ENCODE measurements around the gene PRODH2. TPM values are rescaled to one million over a fixed set of nuclear protein-coding genes. Genes with fewer than 3 reads are reported as not detected.
"Not testable (repeated sequence)": the region's sequence is repeated elsewhere in the genome, so short reads cannot be mapped to it uniquely, and the experiment has no call there.

The PRODH2 gene
- total RNA-seq, 1 donor from 2014 or later = not detected

GRCh38 chr19:35843676-35844481 is 31.2 kb upstream of the PRODH2 start:
- DNase-seq (ENCODE audit: low read depth in 2 of 2) = no peak

GRCh38 chr19:35842666-35843272 is 30.1 kb upstream of the PRODH2 start:
- no peak for DNase-seq (ENCODE audit: low read depth in 2 of 2)

GRCh38 chr19:35841961-35842595 is 29.4 kb upstream of the PRODH2 start:
- no peak for DNase-seq (ENCODE audit: low read depth in 2 of 2)

GRCh38 chr19:35836096-35836495 is 23.5 kb upstream of the PRODH2 start:
- DNase-seq (ENCODE audit: low read depth in 2 of 2) = not testable (repeated sequence)

- DNase-seq (ENCODE audit: low read depth in 2 of 2) = no peak
These were observed 21.3 kb upstream of the PRODH2 start for GRCh38 chr19:35833972-35834371.

GRCh38 chr19:35832054-35832453 is 19.4 kb upstream of the PRODH2 start:
- no peak for DNase-seq (ENCODE audit: low read depth in 2 of 2)

- DNase-seq (ENCODE audit: low read depth in 2 of 2) = no peak
These were observed 18.3 kb upstream of the PRODH2 start for GRCh38 chr19:35830986-35831385.

GRCh38 chr19:35828692-35829301 is 16.2 kb upstream of the PRODH2 start:
- peak; percentile 47 to 66 for DNase-seq (ENCODE audit: low read depth in 2 of 2)

- DNase-seq (ENCODE audit: low read depth in 2 of 2) = no peak
These were observed 11.5 kb upstream of the PRODH2 start for GRCh38 chr19:35824150-35824549.

GRCh38 chr19:35822579-35822978 is 9.9 kb upstream of the PRODH2 start:
- DNase-seq (ENCODE audit: low read depth in 2 of 2) = no peak

- no peak for DNase-seq (ENCODE audit: low read depth in 2 of 2)
These were observed 5.8 kb upstream of the PRODH2 start for GRCh38 chr19:35818445-35818844.

GRCh38 chr19:35816846-35817245 is 4.2 kb upstream of the PRODH2 start:
- no peak for DNase-seq (ENCODE audit: low read depth in 2 of 2)

GRCh38 chr19:35816262-35816661 is 3.6 kb upstream of the PRODH2 start:
- DNase-seq (ENCODE audit: low read depth in 2 of 2) = no peak

- no peak for DNase-seq (ENCODE audit: low read depth in 2 of 2)
These were observed 622 bp upstream of the PRODH2 start for GRCh38 chr19:35813043-35813890.

- no peak for DNase-seq (ENCODE audit: low read depth in 2 of 2)
These were observed 1.1 kb downstream of the PRODH2 start for GRCh38 chr19:35811317-35812219.

- no peak for DNase-seq (ENCODE audit: low read depth in 2 of 2)
These were observed 5.0 kb downstream of the PRODH2 start for GRCh38 chr19:35807633-35808032.

GRCh38 chr19:35806597-35806996 is 6.0 kb downstream of the PRODH2 start:
- no peak for DNase-seq (ENCODE audit: low read depth in 2 of 2)

- DNase-seq (ENCODE audit: low read depth in 2 of 2) = no peak
These were observed 7.0 kb downstream of the PRODH2 start for GRCh38 chr19:35805526-35806102.

GRCh38 chr19:35801828-35802227 is 10.8 kb downstream of the PRODH2 start:
- DNase-seq (ENCODE audit: low read depth in 2 of 2) = no peak

GRCh38 chr19:35797663-35798062 is 15.0 kb downstream of the PRODH2 start:
- no peak for DNase-seq (ENCODE audit: low read depth in 2 of 2)

All from dermis microvascular lymphatic vessel endothelial cell (primary cell).